Left lung (tissue), 14 donors: Measurements from ENCODE around the gene ALG13. TPM values are rescaled to one million over a fixed set of nuclear protein-coding genes. Genes with fewer than 3 reads are reported as not detected.
"Not testable (repeated sequence)": the region's sequence is repeated elsewhere in the genome, so short reads cannot be mapped to it uniquely, and the experiment has no call there.

Experiments
- ATAC-seq: fragments of 200-7000 bp; cut with Tn5 transposase; one replicate; pipeline ENCODE4 v1.9.1; 2020; ENCODE audit warnings: moderate library complexity
- DNase-seq, 4 donors: peaks; one replicate each; pipeline ENCODE4 v3.0.0-alpha.2; 2013 to 2020
- H3K27ac ChIP-seq, 2 donors: fragments of 200-600 bp; sonication (generic) in 1 of 2; one replicate each; pipeline versions ENCODE4 v1.5.0 to v1.8.0; 2020 to 2021
- H3K27me3 ChIP-seq, 2 donors: fragments of 200-600 bp; sonication (generic) in 1 of 2; one replicate each; pipeline versions ENCODE4 v1.5.0 to v1.8.0; 2020 to 2021
- H3K36me3 ChIP-seq, 2 donors: fragments of 200-600 bp; sonication (generic) in 1 of 2; one replicate each; pipeline versions ENCODE4 v1.5.0 to v1.8.0; 2020 to 2021
- H3K4me1 ChIP-seq, 2 donors: fragments of 200-600 bp; one replicate each; pipeline ENCODE4 v1.8.0; 2021
- H3K4me3 ChIP-seq, 2 donors: fragments of 200-600 bp; sonication (generic) in 1 of 2; one replicate each; pipeline versions ENCODE4 v1.5.0 to v1.8.0; 2020 to 2021; ENCODE audit warnings: mild to moderate bottlenecking in 1 of 2
- H3K9me3 ChIP-seq, 2 donors: fragments of 200-600 bp; sonication (generic) in 1 of 2; one replicate each; pipeline versions ENCODE4 v1.5.0 to v1.8.0; 2020 to 2021
- CTCF ChIP-seq, 2 donors: fragments of 200-600 bp; sonication (generic) in 1 of 2; IDR thresholded peaks; one replicate each; pipeline versions ENCODE4 v1.5.0 to v1.8.0; 2021; ENCODE audit warnings: antibody characterized with exemption in 2 of 2
- intact Hi-C, 2 donors: fragments of 100-400 bp; cut with DNase I; formaldehyde crosslinking; loops; one replicate each; pipeline versions ENCODE4 v1.11.2 to v1.14.2; 2022
- long read RNA-seq, 12 donors: library from polyadenylated mRNA in 2 of 12; unstranded in 2 of 12; transcript quantifications; one replicate each; pipeline ENCODE4 v2.0.0 and lab custom pipeline, GENCODE V29; 2019 to 2026
- polyA plus RNA-seq, 6 donors: library from polyadenylated mRNA; unstranded; fragments of 120-200 nt; gene quantifications; one replicate each; pipeline ENCODE4 v1.2.1, GENCODE V29; 2013; ENCODE audit not compliant: insufficient read length in 6 of 6
- total RNA-seq, 2 donors: library from RNA; stranded (reverse); fragmentation: NEBNext Ultra II Directional; extraction: Animal tissue kit (Norgen Biotek cat#: 25700); gene quantifications; one replicate each; pipeline ENCODE4 v1.2.1, GENCODE V29; 2021
- donor health status: DM: no; HTN: yes; CAD: no.
- donor health status: DM: no; HTN: no; CAD: no.

The ALG13 gene
- total RNA-seq (10 to 100 TPM; 42.4 to 46.5 TPM), polyA plus RNA-seq (10 to 100 TPM; 52.8 to 69.6 (median 62.0) TPM)
- long read RNA-seq, donor 1, partial matches to known transcripts, result 0 of 11 reads
- long read RNA-seq, donor 1, other reads (novel, unspliced or antisense), result 0 of 11 reads
- long read RNA-seq, donor 2, partial matches to known transcripts, result 0 of 12 reads
- long read RNA-seq, donor 2, other reads (novel, unspliced or antisense), result 0 of 12 reads
- long read RNA-seq, donor 3, partial matches to known transcripts, result 0 of 8 reads
- long read RNA-seq, donor 3, other reads (novel, unspliced or antisense), result 0 of 8 reads
- long read RNA-seq, donor 4, transcript ALG13-207 (4 exons, 916 nt), result minor isoform, 5 of 22 reads
- long read RNA-seq, donor 4, transcript ALG13-202 (4 exons, 2,770 nt), result major isoform, 14 of 22 reads
- long read RNA-seq, donor 4, partial matches to known transcripts, result 0 of 22 reads
- long read RNA-seq, donor 4, other reads (novel, unspliced or antisense), result 3 of 22 reads
- long read RNA-seq, donor 5, full-length matches to known transcripts, result 14 of 14 reads
- long read RNA-seq, donor 5, partial matches to known transcripts, result 0 of 14 reads
- long read RNA-seq, donor 5, other reads (novel, unspliced or antisense), result 0 of 14 reads
- long read RNA-seq, donor 6, transcript ALG13-202 (4 exons, 2,770 nt), result major isoform, 5 of 9 reads
- long read RNA-seq, donor 6, partial matches to known transcripts, result 0 of 9 reads
- long read RNA-seq, donor 6, other reads (novel, unspliced or antisense), result 0 of 9 reads
- long read RNA-seq, donor 7, partial matches to known transcripts, result 0 of 6 reads
- long read RNA-seq, donor 7, other reads (novel, unspliced or antisense), result 0 of 6 reads
- long read RNA-seq, donor 8, transcript ALG13-219 (2 exons, 651 nt), result major isoform, 5 of 6 reads
- long read RNA-seq, donor 8, partial matches to known transcripts, result 0 of 6 reads
- long read RNA-seq, donor 8, other reads (novel, unspliced or antisense), result 0 of 6 reads
- long read RNA-seq, donor 9, result 0 reads
- long read RNA-seq, donor 10, partial matches to known transcripts, result 0 of 1 reads
- long read RNA-seq, donor 10, other reads (novel, unspliced or antisense), result 0 of 1 reads
- long read RNA-seq, donor 11, full-length matches to known transcripts, result 16 of 34 reads
- long read RNA-seq, donor 11, partial matches to known transcripts, result 18 of 34 reads
- long read RNA-seq, donor 11, other reads (novel, unspliced or antisense), result 0 of 34 reads
- long read RNA-seq, donor 12, partial matches to known transcripts, result 0 of 5 reads
- long read RNA-seq, donor 12, other reads (novel, unspliced or antisense), result 0 of 5 reads

- peak; percentile 50 to 72 for TF ChIP-seq CTCF (IDR thresholded peaks at IDR 0.05)
- intact Hi-C loops, result no loop called here
- no peaks in the 10 kb centered on the region for H3K9me3 ChIP-seq
- peak within 1 kb of the TSS; percentile 54 to 66 for H3K4me3 ChIP-seq
- H3K36me3 ChIP-seq, result peaks cover 0 to 20% of the 10 kb centered on the region in 2 donors
- H3K27me3 ChIP-seq, result no peaks in the 10 kb centered on the region
- DNase-seq (peak; percentile 79 to 94 (median 92)), ATAC-seq (peak; percentile 99)
- peaks cover 5 to 6% of the 10 kb centered on the region in 2 donors for H3K4me1 ChIP-seq
- peak within 1 kb of the TSS; percentile 96 to 97 for H3K27ac ChIP-seq
Measured at GRCh38 chrX:111680988-111681779, at the start of gene ALG13. ALG13 (plus strand) TSS chrX:111681170; CDS start chrX:111681219, 49 bp downstream.

GRCh38 chrX:111634823-111635729 lies 45.9 kb upstream of the ALG13 start:
- no peak for ATAC-seq
- Histone ChIP-seq H3K4me1 (no peaks in the 10 kb centered on the region), H3K36me3 (no peaks in the 10 kb centered on the region), H3K9me3 (no peaks in the 10 kb centered on the region), H3K27ac (no peak overlapping the region), H3K27me3 (no peaks in the 10 kb centered on the region), H3K4me3 (no peak overlapping the region)
- TF ChIP-seq CTCF (IDR thresholded peaks at IDR 0.05), result no peak
- no peak for DNase-seq
- intact Hi-C loops, result no loop called here

- H3K36me3 ChIP-seq, result no peaks in the 10 kb centered on the region
- H3K4me3 ChIP-seq, result no peak overlapping the region
- no peaks in the 10 kb centered on the region for H3K9me3 ChIP-seq
- no peak for DNase-seq
- no peak overlapping the region for H3K27ac ChIP-seq
- intact Hi-C loops, result no loop called here
- TF ChIP-seq CTCF (IDR thresholded peaks at IDR 0.05), result no peak
- no peaks in the 10 kb centered on the region for H3K27me3 ChIP-seq
- no peaks in the 10 kb centered on the region for H3K4me1 ChIP-seq
- ATAC-seq, result no peak
Measured at GRCh38 chrX:111641969-111642368, 39.0 kb upstream of the ALG13 start.

- H3K4me3 ChIP-seq, H3K27me3 ChIP-seq, intact Hi-C loops, H3K9me3 ChIP-seq, H3K36me3 ChIP-seq, ATAC-seq, H3K27ac ChIP-seq, DNase-seq, H3K4me1 ChIP-seq: not testable (repeated sequence)
Measured at GRCh38 chrX:111645165-111645564, 35.8 kb upstream of the ALG13 start.
